Measurements from ENCODE around the gene PCOLCE2. TPM values are rescaled to one million over a fixed set of nuclear protein-coding genes. Genes with fewer than 3 reads are reported as not detected.
A peak's percentile ranks its signal among the peaks of the same experiment; 100 is the strongest.

Gene PCOLCE2
- total and polyA plus RNA-seq, 2 experiments from 2014 or later, result 5.4 to 6.5 TPM

DNA sequence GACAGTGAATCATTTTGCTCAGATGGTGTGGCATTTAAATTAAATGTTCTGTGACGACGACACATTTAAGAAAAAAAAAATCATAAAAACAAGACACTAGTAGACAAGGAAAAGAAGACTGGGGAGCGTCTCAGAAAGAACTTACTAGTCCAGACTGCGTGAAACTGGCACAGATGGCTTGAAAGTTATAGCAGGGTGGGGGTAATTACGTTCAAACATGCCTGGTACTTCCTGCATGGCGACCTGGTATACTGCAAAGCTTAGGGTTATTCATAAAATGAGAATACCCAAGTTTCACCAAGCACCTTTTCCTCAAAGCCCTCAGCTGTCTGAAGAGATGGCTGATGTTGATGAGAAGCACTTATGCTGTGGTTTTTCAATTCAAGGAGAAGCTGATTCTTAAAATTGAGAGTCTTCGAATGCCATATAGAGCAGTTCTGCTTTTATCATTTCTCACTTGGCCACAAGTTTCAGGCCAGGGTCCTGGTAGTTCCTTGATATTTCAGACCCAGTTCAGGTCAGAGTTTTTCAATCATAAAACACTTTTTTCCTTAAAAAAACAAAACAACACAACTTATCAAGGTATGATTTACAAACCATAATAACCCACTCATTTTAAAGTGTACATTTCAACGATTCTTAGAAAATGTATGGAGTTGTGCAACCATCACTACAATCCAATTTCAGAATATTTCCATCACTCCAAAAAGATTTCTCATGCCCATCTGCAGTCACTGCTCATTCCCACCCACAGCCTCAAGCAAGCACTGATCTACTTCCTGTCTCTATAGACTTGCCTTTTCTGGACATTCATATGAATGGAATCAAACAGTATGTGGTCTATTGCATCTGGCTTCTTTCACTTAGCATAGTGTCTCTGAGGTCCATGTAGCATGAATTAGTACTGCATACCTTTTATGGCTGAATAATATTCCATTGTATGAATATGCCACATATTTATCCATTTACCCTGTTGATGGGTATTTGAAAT, 24.7 kb downstream of the PCOLCE2 start:
- H3K4me1 ChIP-seq (ENCODE audit: low read depth), result no peaks in the 10 kb centered on the region
- H3K36me3 ChIP-seq, result no peaks in the 10 kb centered on the region
- H3K4me3 ChIP-seq, result no peak overlapping the region
- H3K27ac ChIP-seq, result no peak overlapping the region
- no peaks in the 10 kb centered on the region for H3K9me3 ChIP-seq (ENCODE audit: low read depth)
- TF ChIP-seq CTCF (IDR thresholded peaks at IDR 0.05; ENCODE audit: low read depth, low read length), result no peak
- no peaks in the 10 kb centered on the region for H3K27me3 ChIP-seq
- no peak for DNase-seq (ENCODE audit: low read depth in 1 of 2, low spot score in 1 of 2)

GRCh38 chr3:142863010-142863817, 25.7 kb downstream of the PCOLCE2 start:
- Histone ChIP-seq H3K9me3 (ENCODE audit: low read depth) (no peaks in the 10 kb centered on the region), H3K27me3 (no peaks in the 10 kb centered on the region), H3K4me1 (ENCODE audit: low read depth) (no peaks in the 10 kb centered on the region), H3K36me3 (no peaks in the 10 kb centered on the region), H3K27ac (no peak overlapping the region), H3K4me3 (no peak overlapping the region)
- TF ChIP-seq CTCF (IDR thresholded peaks at IDR 0.05; ENCODE audit: low read depth, low read length), result no peak
- DNase-seq (ENCODE audit: low read depth in 1 of 2, low spot score in 1 of 2), result no peak

GRCh38 chr3:142861926-142862325, 27.0 kb downstream of the PCOLCE2 start:
- H3K4me1 ChIP-seq (ENCODE audit: low read depth), result no peaks in the 10 kb centered on the region
- no peak overlapping the region for H3K4me3 ChIP-seq
- no peak for TF ChIP-seq CTCF (IDR thresholded peaks at IDR 0.05; ENCODE audit: low read depth, low read length)
- no peak overlapping the region for H3K27ac ChIP-seq
- H3K36me3 ChIP-seq, result no peaks in the 10 kb centered on the region
- no peaks in the 10 kb centered on the region for H3K27me3 ChIP-seq
- DNase-seq (ENCODE audit: low read depth in 1 of 2, low spot score in 1 of 2), result no peak
- H3K9me3 ChIP-seq (ENCODE audit: low read depth), result no peaks in the 10 kb centered on the region

- H3K4me1 ChIP-seq (ENCODE audit: low read depth), result no peaks in the 10 kb centered on the region
- no peaks in the 10 kb centered on the region for H3K9me3 ChIP-seq (ENCODE audit: low read depth)
- H3K36me3 ChIP-seq, result no peaks in the 10 kb centered on the region
- DNase-seq (ENCODE audit: low read depth in 1 of 2, low spot score in 1 of 2), result no peak
- no peaks in the 10 kb centered on the region for H3K27me3 ChIP-seq
- no peak for TF ChIP-seq CTCF (IDR thresholded peaks at IDR 0.05; ENCODE audit: low read depth, low read length)
- no peak overlapping the region for H3K27ac ChIP-seq
- no peak overlapping the region for H3K4me3 ChIP-seq
These were observed 30.8 kb downstream of the PCOLCE2 start for GRCh38 chr3:142858043-142858442.

DNA sequence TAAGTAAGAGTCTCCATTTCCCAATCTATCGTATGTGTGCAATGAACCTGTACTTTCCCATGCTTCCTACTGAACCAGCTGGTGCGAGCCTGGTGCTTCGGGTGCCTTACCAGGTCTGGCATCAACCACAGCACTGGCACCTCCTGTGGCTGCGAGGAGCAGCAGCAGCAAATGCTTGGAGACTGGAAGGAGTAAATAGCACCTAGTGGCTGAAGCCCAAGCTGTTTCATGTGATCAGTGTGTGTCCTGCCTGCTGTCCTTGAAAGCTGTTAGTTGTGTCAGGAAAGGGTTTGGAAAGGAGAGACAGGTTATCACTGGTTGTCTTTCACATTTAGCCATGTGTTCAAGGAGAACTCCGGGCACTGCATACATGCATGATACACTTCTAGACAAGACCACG, 31.8 kb downstream of the PCOLCE2 start:
- Histone ChIP-seq H3K9me3 (ENCODE audit: low read depth) (no peaks in the 10 kb centered on the region), H3K4me3 (no peak overlapping the region), H3K27me3 (no peaks in the 10 kb centered on the region), H3K36me3 (no peaks in the 10 kb centered on the region), H3K4me1 (ENCODE audit: low read depth) (no peaks in the 10 kb centered on the region), H3K27ac (no peak overlapping the region)
- DNase-seq (ENCODE audit: low read depth in 1 of 2, low spot score in 1 of 2), result peak in 1 of 2 donors; percentile 34
- TF ChIP-seq CTCF (IDR thresholded peaks at IDR 0.05; ENCODE audit: low read depth, low read length), result no peak
